PC-9 (cell line): ENCODE measurements around the gene TLE1.

Experiments
- EZH2 ChIP-seq: fragments of 200-600 bp; sonication (generic); IDR thresholded peaks from 2 replicates; pipeline ENCODE4 v1.8.0; 2017; ENCODE audit warnings: antibody characterized with exemption, low read depth
- TF ChIP-seq, protein P1 (sequence below): fragments of 200-600 bp; sonication (generic); conservative IDR thresholded peaks from 2 replicates; pipeline ENCODE4 v1.6.1; 2017; ENCODE audit warnings: mixed run types, antibody characterized with exemption, mild to moderate bottlenecking, moderate library complexity

DNA sequence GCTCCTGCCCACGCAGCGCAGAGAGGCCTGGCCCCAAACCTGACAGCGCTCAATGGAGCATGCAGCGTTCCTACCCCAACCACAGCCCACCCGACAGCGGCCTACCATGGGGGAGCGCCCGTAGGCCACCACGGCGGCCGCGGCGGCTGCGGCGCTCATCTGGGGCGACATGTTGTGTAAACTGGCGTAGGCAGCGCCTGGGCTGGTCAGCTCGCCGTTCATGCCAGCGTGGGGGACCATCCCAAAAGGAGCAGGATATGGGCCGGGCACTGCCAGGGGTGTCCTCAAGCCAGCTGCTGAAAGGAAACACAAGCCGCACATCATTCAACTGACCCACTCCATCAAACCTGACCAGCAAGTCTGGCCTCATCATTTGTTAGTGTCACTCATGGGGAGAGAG is 77.7 kb downstream of the TLE1 start:
- TF ChIP-seq, protein P1, sequence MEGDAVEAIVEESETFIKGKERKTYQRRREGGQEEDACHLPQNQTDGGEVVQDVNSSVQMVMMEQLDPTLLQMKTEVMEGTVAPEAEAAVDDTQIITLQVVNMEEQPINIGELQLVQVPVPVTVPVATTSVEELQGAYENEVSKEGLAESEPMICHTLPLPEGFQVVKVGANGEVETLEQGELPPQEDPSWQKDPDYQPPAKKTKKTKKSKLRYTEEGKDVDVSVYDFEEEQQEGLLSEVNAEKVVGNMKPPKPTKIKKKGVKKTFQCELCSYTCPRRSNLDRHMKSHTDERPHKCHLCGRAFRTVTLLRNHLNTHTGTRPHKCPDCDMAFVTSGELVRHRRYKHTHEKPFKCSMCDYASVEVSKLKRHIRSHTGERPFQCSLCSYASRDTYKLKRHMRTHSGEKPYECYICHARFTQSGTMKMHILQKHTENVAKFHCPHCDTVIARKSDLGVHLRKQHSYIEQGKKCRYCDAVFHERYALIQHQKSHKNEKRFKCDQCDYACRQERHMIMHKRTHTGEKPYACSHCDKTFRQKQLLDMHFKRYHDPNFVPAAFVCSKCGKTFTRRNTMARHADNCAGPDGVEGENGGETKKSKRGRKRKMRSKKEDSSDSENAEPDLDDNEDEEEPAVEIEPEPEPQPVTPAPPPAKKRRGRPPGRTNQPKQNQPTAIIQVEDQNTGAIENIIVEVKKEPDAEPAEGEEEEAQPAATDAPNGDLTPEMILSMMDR: no peak
- TF ChIP-seq EZH2: no peak
